Vagina (tissue), 2 donors: ENCODE measurements around the gene ZSWIM3. TPM values are rescaled to one million over a fixed set of nuclear protein-coding genes. Genes with fewer than 3 reads are reported as not detected.

Source experiments
- DNase-seq, 2 donors: peaks; one replicate each; pipeline ENCODE4 v3.0.0-alpha.2; 2017; ENCODE audit errors: extremely low spot score in 2 of 2
- H3K27ac ChIP-seq: fragments of 200-600 bp; sonication (generic); one replicate; pipeline ENCODE4 v1.5.1; 2019
- H3K27me3 ChIP-seq: fragments of 200-600 bp; sonication (generic); one replicate; pipeline ENCODE4 v1.5.1; 2019
- H3K36me3 ChIP-seq, 2 donors: fragments of 200-600 bp; sonication (generic); one replicate each; pipeline ENCODE4 v1.5.1; 2017 to 2019
- H3K4me1 ChIP-seq: fragments of 200-600 bp; sonication (generic); one replicate; pipeline ENCODE4 v1.5.1; 2019
- H3K4me3 ChIP-seq, 2 donors: fragments of 200-600 bp; sonication (generic); 1 replicate in 1 of 2; 2 replicates in 1 of 2; pipeline ENCODE4 v1.5.1; 2016 to 2019
- H3K9me3 ChIP-seq: fragments of 200-600 bp; sonication (generic); one replicate; pipeline ENCODE4 v1.5.1; 2019
- CTCF ChIP-seq, 3 experiments: fragments of 450-650 bp in 2 of 3; fragments of 200-600 bp in 1 of 3; sonication (generic) in 1 of 3; IDR thresholded peaks; one replicate each; pipeline ENCODE4 v1.5.1; 2017 to 2019; ENCODE audit warnings: antibody characterized with exemption in 3 of 3, mild to moderate bottlenecking in 2 of 3, moderate library complexity in 2 of 3
- POLR2A ChIP-seq, 2 donors: fragments of 450-650 bp; IDR thresholded peaks; one replicate each; pipeline ENCODE4 v1.6.1; 2017; ENCODE audit warnings: antibody characterized with exemption in 2 of 2, mild to moderate bottlenecking in 2 of 2, moderate library complexity in 2 of 2
- POLR2AphosphoS5 ChIP-seq, 2 donors: sonication (generic); formaldehyde crosslinking; IDR thresholded peaks; one replicate each; pipeline ENCODE4 v1.9.0; 2017; ENCODE audit warnings: antibody characterized with exemption in 2 of 2, mild to moderate bottlenecking in 2 of 2, low read depth in 1 of 2; ENCODE audit not compliant: insufficient read depth in 1 of 2
- intact Hi-C: fragments of 100-400 bp; cut with DNase I; formaldehyde crosslinking; loops from one replicate; pipeline ENCODE4 v1.15.1; 2023
- total RNA-seq: library from RNA; depleted of rRNA; stranded (reverse); fragments of >200 nt; gene quantifications from one replicate; pipeline ENCODE4 v1.2.3, GENCODE V29; 2016

ZSWIM3 gene
- total RNA-seq, 1 donor from 2014 or later, result 2.9 TPM

GRCh38 chr20:45908084-45908483 lies 50.7 kb downstream of the ZSWIM3 start:
- intact Hi-C loops, result no loop called here
- Histone ChIP-seq H3K27me3 (no peaks in the 10 kb centered on the region), H3K4me3 (no peak overlapping the region), H3K27ac (no peak overlapping the region), H3K4me1 (peaks cover 33% of the 10 kb centered on the region), H3K36me3 (peaks cover 0 to under 1% of the 10 kb centered on the region in 2 donors), H3K9me3 (no peaks in the 10 kb centered on the region)
- TF ChIP-seq POLR2AphosphoS5 (IDR thresholded peaks at IDR 0.05; ENCODE audit: insufficient read depth in 1 of 2, low read depth in 1 of 2), result no peak
- TF ChIP-seq CTCF (IDR thresholded peaks at IDR 0.05), result no peak
- no peak for TF ChIP-seq POLR2A (IDR thresholded peaks at IDR 0.05)
- DNase-seq, result no peak

DNA sequence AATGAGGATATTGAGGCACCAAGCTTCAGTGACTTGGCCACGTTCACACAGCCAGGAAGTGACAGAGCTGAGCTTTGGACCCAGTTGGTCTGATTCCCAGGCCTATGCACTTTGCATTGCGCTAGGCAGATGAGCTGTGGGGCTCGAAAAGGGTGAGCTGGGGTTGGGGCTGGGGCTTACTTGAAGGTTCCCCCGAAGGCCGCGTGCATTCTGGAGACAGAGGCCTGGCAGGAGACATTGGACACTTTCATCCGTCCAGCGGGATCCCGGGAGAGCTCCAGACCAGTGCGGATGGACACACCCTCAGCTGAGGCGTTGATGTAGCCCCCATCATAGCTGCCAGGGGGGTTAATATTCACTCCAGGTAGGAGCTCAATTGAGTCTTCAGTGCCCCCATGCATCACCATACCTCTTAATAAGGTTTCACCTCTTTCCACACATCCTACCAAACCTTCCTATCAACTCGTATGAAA lies 52.0 kb downstream of the ZSWIM3 start:
- Histone ChIP-seq H3K27me3 (no peaks in the 10 kb centered on the region), H3K4me1 (peaks cover 38% of the 10 kb centered on the region), H3K4me3 (no peak overlapping the region), H3K27ac (peak overlapping the region; percentile 87), H3K36me3 (no peaks in the 10 kb centered on the region), H3K9me3 (no peaks in the 10 kb centered on the region)
- intact Hi-C loops, result no loop called here
- TF ChIP-seq POLR2AphosphoS5 (IDR thresholded peaks at IDR 0.05; ENCODE audit: insufficient read depth in 1 of 2, low read depth in 1 of 2) (no peak), CTCF (IDR thresholded peaks at IDR 0.05) (no peak), POLR2A (IDR thresholded peaks at IDR 0.05) (no peak)
- no peak for DNase-seq

DNA sequence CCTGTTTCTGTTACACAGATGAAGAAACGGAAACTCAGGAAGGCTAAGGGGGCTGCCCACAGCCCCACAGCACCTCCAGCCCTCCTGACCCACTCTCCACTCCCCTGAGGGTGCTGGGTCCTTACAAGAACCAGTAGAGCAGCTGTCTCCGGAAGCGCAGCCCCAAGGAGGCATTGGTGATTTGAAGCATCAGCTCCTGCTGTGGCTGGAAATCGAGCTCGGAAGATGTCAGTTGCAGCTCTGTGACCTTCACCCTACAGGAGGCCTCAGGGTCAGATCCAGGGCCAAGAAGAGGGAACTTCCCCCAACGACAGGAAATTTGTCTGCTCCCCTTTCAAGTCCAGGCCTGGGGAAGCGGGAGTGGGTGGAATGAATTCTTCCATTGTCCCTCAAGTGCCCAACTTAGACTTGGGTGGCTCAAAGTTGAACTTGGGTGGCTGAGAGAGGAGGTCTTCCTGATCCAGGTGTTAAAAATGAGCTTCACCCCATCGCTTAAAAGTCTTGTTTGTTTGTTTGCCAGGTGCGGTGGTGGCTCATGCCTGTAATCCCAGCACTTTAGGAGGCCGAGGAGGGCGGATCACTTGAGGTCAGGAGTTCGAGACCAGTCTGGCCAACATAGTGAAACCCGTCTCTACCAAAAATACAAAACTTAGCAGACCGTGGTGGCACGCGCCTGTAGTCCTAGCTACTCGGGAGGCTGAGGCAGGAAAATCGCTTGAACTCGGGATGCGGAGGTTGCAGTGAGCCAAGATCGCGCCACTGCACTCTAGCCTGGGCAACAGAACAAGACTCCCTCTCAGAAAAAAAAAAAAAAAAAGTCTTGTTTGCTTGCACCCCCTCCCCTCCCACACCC lies 52.6 kb downstream of the ZSWIM3 start:
- intact Hi-C loops, result no loop called here
- Histone ChIP-seq H3K27me3 (no peaks in the 10 kb centered on the region), H3K4me1 (peaks cover 38% of the 10 kb centered on the region), H3K27ac (peak overlapping the region; percentile 87), H3K36me3 (no peaks in the 10 kb centered on the region), H3K4me3 (peak overlapping the region; percentile 16 to 56), H3K9me3 (no peaks in the 10 kb centered on the region)
- DNase-seq, result no peak
- TF ChIP-seq CTCF (IDR thresholded peaks at IDR 0.05), result no peak
- TF ChIP-seq POLR2AphosphoS5 (IDR thresholded peaks at IDR 0.05; ENCODE audit: insufficient read depth in 1 of 2, low read depth in 1 of 2), result no peak
- TF ChIP-seq POLR2A (IDR thresholded peaks at IDR 0.05), result no peak

GRCh38 chr20:45910670-45911485 lies 53.5 kb downstream of the ZSWIM3 start:
- Histone ChIP-seq H3K27me3 (no peaks in the 10 kb centered on the region), H3K27ac (peak overlapping the region; percentile 87), H3K4me3 (peak overlapping the region; percentile 51 to 56), H3K36me3 (no peaks in the 10 kb centered on the region), H3K4me1 (peaks cover 38% of the 10 kb centered on the region), H3K9me3 (no peaks in the 10 kb centered on the region)
- DNase-seq, result peak in 1 of 2 donors; percentile 99
- intact Hi-C loops, result no loop called here
- TF ChIP-seq POLR2A (IDR thresholded peaks at IDR 0.05) (peak in 1 of 2 donors; percentile 79), POLR2AphosphoS5 (IDR thresholded peaks at IDR 0.05; ENCODE audit: insufficient read depth in 1 of 2, low read depth in 1 of 2) (peak; percentile 87 to 96), CTCF (IDR thresholded peaks at IDR 0.05) (no peak)
